Measurements from ENCODE around the gene ANO9.

Gene ANO9, protein sequence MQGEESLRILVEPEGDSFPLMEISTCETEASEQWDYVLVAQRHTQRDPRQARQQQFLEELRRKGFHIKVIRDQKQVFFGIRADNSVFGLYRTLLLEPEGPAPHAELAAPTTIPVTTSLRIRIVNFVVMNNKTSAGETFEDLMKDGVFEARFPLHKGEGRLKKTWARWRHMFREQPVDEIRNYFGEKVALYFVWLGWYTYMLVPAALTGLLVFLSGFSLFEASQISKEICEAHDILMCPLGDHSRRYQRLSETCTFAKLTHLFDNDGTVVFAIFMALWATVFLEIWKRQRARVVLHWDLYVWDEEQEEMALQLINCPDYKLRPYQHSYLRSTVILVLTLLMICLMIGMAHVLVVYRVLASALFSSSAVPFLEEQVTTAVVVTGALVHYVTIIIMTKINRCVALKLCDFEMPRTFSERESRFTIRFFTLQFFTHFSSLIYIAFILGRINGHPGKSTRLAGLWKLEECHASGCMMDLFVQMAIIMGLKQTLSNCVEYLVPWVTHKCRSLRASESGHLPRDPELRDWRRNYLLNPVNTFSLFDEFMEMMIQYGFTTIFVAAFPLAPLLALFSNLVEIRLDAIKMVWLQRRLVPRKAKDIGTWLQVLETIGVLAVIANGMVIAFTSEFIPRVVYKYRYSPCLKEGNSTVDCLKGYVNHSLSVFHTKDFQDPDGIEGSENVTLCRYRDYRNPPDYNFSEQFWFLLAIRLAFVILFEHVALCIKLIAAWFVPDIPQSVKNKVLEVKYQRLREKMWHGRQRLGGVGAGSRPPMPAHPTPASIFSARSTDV

DNA sequence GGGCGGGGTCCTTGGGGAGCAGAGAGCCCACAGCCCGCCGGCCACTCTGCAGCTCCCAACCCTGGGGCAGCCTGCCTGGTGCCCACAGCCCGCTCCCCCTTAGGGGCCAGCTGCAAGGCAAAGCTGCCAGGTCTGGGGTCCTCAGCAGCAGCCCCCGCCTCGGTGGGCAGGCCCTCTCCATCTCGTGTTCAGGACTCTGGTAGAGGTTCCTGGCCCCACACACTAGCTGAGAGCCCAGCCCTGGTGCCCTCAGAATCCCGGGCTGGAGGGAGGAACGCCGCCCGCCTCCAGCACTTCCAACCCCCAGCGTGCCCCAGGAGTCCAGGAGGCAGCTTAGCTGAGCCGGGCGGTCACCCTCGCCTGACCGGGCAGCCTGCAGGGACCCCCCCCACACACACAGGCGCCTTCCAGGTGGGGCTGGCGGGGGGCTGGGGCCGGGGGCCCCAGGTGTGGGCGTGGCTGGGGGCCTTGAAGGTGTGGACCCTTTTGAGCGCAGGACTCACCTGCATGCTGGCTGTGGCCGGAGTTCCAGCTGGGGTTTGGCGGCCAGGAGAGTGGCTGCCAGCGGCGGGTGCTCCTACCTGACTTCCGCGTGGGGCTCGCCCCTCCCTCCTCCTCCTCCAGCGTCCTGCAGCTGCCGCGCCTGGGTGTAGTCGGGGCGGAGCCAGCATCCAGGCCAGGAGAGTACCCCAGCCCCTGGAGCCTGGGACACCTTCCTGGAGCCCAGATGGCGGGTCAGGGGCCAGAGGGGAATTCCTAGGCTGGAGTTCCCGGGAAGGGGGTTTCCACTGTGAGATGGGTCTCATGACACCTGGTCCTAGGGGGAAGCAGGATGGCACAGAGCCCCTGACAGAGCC, at the start of gene ANO9:
Gene ANO9, minus strand, starts transcription at position 594 of the 857 bp plus-strand sequence. Its CDS starts 85 bp downstream, at position 509.
- no peak within 1 kb of the TSS for H3K27ac ChIP-seq

DNA sequence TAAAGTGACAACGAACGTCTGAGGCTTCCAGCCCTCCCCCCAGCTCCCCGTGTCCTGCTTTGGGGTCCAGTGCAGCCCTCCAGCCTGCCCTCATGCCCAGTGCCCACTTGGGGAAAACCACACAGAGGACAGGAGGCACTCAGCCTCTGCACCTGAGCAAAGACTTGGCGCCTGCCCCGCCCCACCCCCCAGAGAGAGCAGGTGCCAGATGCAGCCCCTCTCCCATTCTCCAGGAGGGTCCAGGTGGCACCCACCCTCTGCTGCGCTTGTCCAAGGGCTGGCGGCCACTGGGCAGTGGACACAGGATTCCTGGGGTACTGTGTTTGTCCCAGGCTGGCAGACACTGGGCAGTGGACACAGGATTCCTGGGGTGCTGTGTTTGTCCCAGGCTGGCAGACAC, 49.5 kb upstream of the ANO9 start:
- peaks cover 48% of the 10 kb centered on the region for H3K36me3 ChIP-seq
- no peaks in the 10 kb centered on the region for H3K4me1 ChIP-seq (ENCODE audit: control insufficient read depth in 1 of 2, insufficient read depth in 1 of 2, low read depth in 1 of 2, low read length in 1 of 2)
- TF ChIP-seq, protein P1, sequence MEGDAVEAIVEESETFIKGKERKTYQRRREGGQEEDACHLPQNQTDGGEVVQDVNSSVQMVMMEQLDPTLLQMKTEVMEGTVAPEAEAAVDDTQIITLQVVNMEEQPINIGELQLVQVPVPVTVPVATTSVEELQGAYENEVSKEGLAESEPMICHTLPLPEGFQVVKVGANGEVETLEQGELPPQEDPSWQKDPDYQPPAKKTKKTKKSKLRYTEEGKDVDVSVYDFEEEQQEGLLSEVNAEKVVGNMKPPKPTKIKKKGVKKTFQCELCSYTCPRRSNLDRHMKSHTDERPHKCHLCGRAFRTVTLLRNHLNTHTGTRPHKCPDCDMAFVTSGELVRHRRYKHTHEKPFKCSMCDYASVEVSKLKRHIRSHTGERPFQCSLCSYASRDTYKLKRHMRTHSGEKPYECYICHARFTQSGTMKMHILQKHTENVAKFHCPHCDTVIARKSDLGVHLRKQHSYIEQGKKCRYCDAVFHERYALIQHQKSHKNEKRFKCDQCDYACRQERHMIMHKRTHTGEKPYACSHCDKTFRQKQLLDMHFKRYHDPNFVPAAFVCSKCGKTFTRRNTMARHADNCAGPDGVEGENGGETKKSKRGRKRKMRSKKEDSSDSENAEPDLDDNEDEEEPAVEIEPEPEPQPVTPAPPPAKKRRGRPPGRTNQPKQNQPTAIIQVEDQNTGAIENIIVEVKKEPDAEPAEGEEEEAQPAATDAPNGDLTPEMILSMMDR (IDR thresholded peaks at IDR 0.05), result no peak
- H3K27me3 ChIP-seq, result no peaks in the 10 kb centered on the region
- H3K27ac ChIP-seq, result no peak overlapping the region
- no peaks in the 10 kb centered on the region for H3K9me3 ChIP-seq
- H3K4me3 ChIP-seq (ENCODE audit: low read depth in 1 of 2, low read length in 1 of 2), result no peak overlapping the region

More for the DNA sequence above, at the start of gene ANO9:
- no peaks in the 10 kb centered on the region for H3K36me3 ChIP-seq
- no peak within 1 kb of the TSS for H3K4me3 ChIP-seq (ENCODE audit: low read depth in 1 of 2, low read length in 1 of 2)
- TF ChIP-seq, protein P1 (IDR thresholded peaks at IDR 0.05), result no peak
- no peaks in the 10 kb centered on the region for H3K9me3 ChIP-seq
- H3K27me3 ChIP-seq, result peaks cover 62% of the 10 kb centered on the region
- no peaks in the 10 kb centered on the region for H3K4me1 ChIP-seq (ENCODE audit: control insufficient read depth in 1 of 2, insufficient read depth in 1 of 2, low read depth in 1 of 2, low read length in 1 of 2)

DNA sequence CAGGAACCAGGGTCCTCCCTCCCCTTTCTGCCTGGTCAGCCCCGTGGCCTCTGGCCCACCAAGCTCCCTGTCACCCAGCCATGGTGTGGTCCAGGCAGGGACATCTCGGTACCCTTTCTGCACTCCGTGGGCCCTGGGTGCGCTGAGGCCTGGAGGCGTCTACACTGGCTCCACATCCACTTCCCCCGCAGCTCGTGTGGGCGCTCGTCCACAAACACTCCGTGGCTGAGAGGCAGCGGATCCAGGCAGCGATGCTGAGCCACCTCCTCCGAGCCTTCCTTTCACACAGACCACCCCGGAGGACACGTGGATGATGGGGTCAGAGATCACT, 49.1 kb upstream of the ANO9 start:
- no peaks in the 10 kb centered on the region for H3K9me3 ChIP-seq
- TF ChIP-seq, protein P1 (IDR thresholded peaks at IDR 0.05), result no peak
- no peaks in the 10 kb centered on the region for H3K27me3 ChIP-seq
- H3K4me1 ChIP-seq (ENCODE audit: control insufficient read depth in 1 of 2, insufficient read depth in 1 of 2, low read depth in 1 of 2, low read length in 1 of 2), result no peaks in the 10 kb centered on the region
- H3K27ac ChIP-seq, result no peak overlapping the region
- no peak overlapping the region for H3K4me3 ChIP-seq (ENCODE audit: low read depth in 1 of 2, low read length in 1 of 2)
- peaks cover 44% of the 10 kb centered on the region for H3K36me3 ChIP-seq

DNA sequence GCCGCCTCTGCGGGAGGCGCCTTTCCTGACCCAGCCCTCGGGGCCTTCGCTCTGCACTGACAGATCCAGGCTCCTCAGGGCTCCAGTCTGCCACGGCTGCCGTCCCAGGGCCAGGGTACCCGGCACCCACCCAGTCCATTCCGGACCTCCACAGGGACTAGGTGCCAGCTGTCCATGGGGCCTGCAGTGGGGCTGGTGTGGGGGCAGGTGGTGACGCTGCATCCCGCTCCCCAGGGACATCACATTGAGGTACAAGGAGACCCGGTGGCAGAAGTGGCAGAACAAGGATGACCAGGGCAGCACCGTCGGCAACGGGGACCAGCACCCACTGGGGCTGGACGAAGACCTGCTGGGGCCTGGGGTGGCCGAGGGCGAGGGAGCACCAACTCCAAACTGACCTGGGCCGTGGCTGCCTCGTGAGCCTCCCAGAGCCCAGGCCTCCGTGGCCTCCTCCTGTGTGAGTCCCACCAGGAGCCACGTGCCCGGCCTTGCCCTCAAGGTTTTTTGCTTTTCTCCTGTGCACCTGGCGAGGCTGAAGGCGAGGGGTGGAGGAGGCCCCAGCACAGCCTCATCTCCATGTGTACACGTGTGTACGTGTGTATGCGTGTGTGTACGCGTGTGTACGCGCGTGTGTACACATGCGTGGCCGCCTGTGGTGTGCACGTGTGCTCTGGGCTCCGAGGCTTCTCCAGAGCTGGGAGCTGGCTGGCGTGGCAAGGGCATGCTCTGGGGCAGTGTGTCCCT, 48.5 kb upstream of the ANO9 start:
- H3K36me3 ChIP-seq, result peaks cover 38% of the 10 kb centered on the region
- H3K27ac ChIP-seq, result no peak overlapping the region
- no peaks in the 10 kb centered on the region for H3K9me3 ChIP-seq
- TF ChIP-seq, protein P1 (IDR thresholded peaks at IDR 0.05), result no peak
- no peak overlapping the region for H3K4me3 ChIP-seq (ENCODE audit: low read depth in 1 of 2, low read length in 1 of 2)
- H3K27me3 ChIP-seq, result no peaks in the 10 kb centered on the region
- no peaks in the 10 kb centered on the region for H3K4me1 ChIP-seq (ENCODE audit: control insufficient read depth in 1 of 2, insufficient read depth in 1 of 2, low read depth in 1 of 2, low read length in 1 of 2)
